H1 (cell line): ENCODE measurements around the gene KCTD3.
A peak's percentile ranks its signal among the peaks of the same experiment; 100 is the strongest.

Experiments used
- CEBPB ChIP-seq: IDR thresholded peaks from 2 replicates; pipeline ENCODE4 v1.6.1; 2012; ENCODE audit warnings: low read depth, low read length
- CREB1 ChIP-seq: IDR thresholded peaks from 2 replicates; pipeline ENCODE4 v1.6.1; 2012; ENCODE audit warnings: inconsistent platforms
- CTCF ChIP-seq, 3 experiments: IDR thresholded peaks; 1 replicate in 2 of 3; 2 replicates in 1 of 3; pipeline versions ENCODE4 v1.5.1 to v1.6.1; 2011; ENCODE audit warnings: low read length in 3 of 3, mild to moderate bottlenecking in 3 of 3, inconsistent platforms in 2 of 3, low read depth in 1 of 3, moderate library complexity in 1 of 3; ENCODE audit not compliant: insufficient read depth in 1 of 3; ENCODE audit errors: control extremely low read depth in 1 of 3
- EZH2 ChIP-seq: fragments of 200-600 bp; sonication (generic); IDR thresholded peaks from 2 replicates; pipeline ENCODE4 v1.7.1; 2012; ENCODE audit warnings: low read depth, mild to moderate bottlenecking, moderate library complexity, low read length, inconsistent platforms; ENCODE audit not compliant: severe bottlenecking
- HDAC6 ChIP-seq: IDR thresholded peaks from one replicate; pipeline ENCODE4 v1.7.1; 2012; ENCODE audit warnings: low read depth, mild to moderate bottlenecking, inconsistent platforms, low read length, moderate library complexity
- NANOG ChIP-seq: IDR thresholded peaks from 2 replicates; pipeline ENCODE4 v1.6.1; 2011; ENCODE audit warnings: low read length, low read depth, mild to moderate bottlenecking, inconsistent platforms; ENCODE audit not compliant: insufficient read depth, poor library complexity, severe bottlenecking
- POLR2A ChIP-seq, 2 experiments: IDR thresholded peaks; 1 replicate in 1 of 2; 2 replicates in 1 of 2; pipeline ENCODE4 v1.6.1; 2011; ENCODE audit warnings: low read depth in 2 of 2, low read length in 2 of 2, mild to moderate bottlenecking in 2 of 2; ENCODE audit errors: control extremely low read depth in 1 of 2
- RXRA ChIP-seq: IDR thresholded peaks from 2 replicates; pipeline ENCODE4 v1.6.1; 2011; ENCODE audit warnings: low read depth, mild to moderate bottlenecking, low read length, moderate library complexity; ENCODE audit not compliant: insufficient read depth
- SP1 ChIP-seq: IDR thresholded peaks from 2 replicates; pipeline ENCODE4 v1.6.1; 2011; ENCODE audit warnings: low read depth, low read length
- SUZ12 ChIP-seq: fragments of 200-600 bp; sonication (generic); IDR thresholded peaks from 2 replicates; pipeline ENCODE4 v1.6.1; 2012; ENCODE audit warnings: mild to moderate bottlenecking, inconsistent platforms, low read length, moderate library complexity, mixed read lengths
- TEAD4 ChIP-seq: IDR thresholded peaks from 2 replicates; pipeline ENCODE4 v1.6.1; 2012; ENCODE audit warnings: low read depth, low read length, inconsistent platforms, mixed read lengths
- ZNF274 ChIP-seq: IDR thresholded peaks from 2 replicates; pipeline ENCODE4 v1.7.0; 2012; ENCODE audit warnings: low read length, borderline replicate concordance; ENCODE audit errors: extremely low read depth
- TF ChIP-seq, protein P1 (sequence below): IDR thresholded peaks from 2 replicates; pipeline ENCODE4 v1.6.1; 2012; ENCODE audit warnings: inconsistent platforms

GRCh38 chr1:215567491-215568298 is 591 bp downstream of the KCTD3 start:
- TF ChIP-seq CTCF (IDR thresholded peaks at IDR 0.05; ENCODE audit: control extremely low read depth in 1 of 3, insufficient read depth in 1 of 3, low read depth in 1 of 3, low read length in 3 of 3), result no peak
- TF ChIP-seq POLR2A (IDR thresholded peaks at IDR 0.05; ENCODE audit: control extremely low read depth in 1 of 2, low read depth in 2 of 2, low read length in 2 of 2), result no peak
- no peak for TF ChIP-seq RXRA
- no peak for TF ChIP-seq CREB1
- TF ChIP-seq SUZ12, result no peak
- no peak for TF ChIP-seq HDAC6
- TF ChIP-seq CEBPB, result no peak
- no peak for TF ChIP-seq ZNF274
- TF ChIP-seq EZH2, result no peak
- TF ChIP-seq SP1, result no peak
- TF ChIP-seq, protein P1, sequence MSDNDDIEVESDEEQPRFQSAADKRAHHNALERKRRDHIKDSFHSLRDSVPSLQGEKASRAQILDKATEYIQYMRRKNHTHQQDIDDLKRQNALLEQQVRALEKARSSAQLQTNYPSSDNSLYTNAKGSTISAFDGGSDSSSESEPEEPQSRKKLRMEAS, result peak; percentile 38; the same call in 1 of the 2 replicates
- no peak for TF ChIP-seq NANOG
- peak; percentile 6; the same call in 1 of the 2 replicates for TF ChIP-seq TEAD4
